ENCODE measurements around the gene SLC30A2. TPM values are rescaled to one million over a fixed set of nuclear protein-coding genes. Genes with fewer than 3 reads are reported as not detected.

The SLC30A2 gene
- total and polyA plus RNA-seq, 9 of the 15 experiments (the other 6 are each of a cell fraction or from before 2014, with no cell fraction given), result 0.01 to 0.18 (median 0.06) TPM; not detected in 3

GRCh38 chr1:26027716-26028489 is 18.0 kb downstream of the SLC30A2 start (continued):
- TF ChIP-seq ZKSCAN3 (CRISPR knock-in tag; IDR thresholded peaks at IDR 0.05) (no peak), MAZ (CRISPR knock-in tag; conservative IDR thresholded peaks at IDR 0.05 in 1 of 2, IDR thresholded peaks at IDR 0.05 in 1 of 2) (peak; percentile 65 to 98), NFE2 (IDR thresholded peaks at IDR 0.05; ENCODE audit: low read depth) (peak; percentile 5; the same call in 1 of the 2 replicates), RCOR1 (IDR thresholded peaks at IDR 0.05; ENCODE audit: borderline replicate concordance in 1 of 2, low read depth in 2 of 2, low read length in 2 of 2) (peak in 1 of 2 experiments; percentile 52; a peak in 1 of 4 replicates), MEIS2 (IDR thresholded peaks at IDR 0.05; ENCODE audit: partially characterized antibody) (peak; percentile 59), ZNF785 (CRISPR knock-in tag; IDR thresholded peaks at IDR 0.05) (no peak), MTA3 (IDR thresholded peaks at IDR 0.05; ENCODE audit: borderline replicate concordance) (peak; percentile 40; the same call in 1 of the 2 replicates), BHLHE40 (IDR thresholded peaks at IDR 0.05; ENCODE audit: low read length) (peak; percentile 27; the same call in 1 of the 2 replicates), SMARCA4 (IDR thresholded peaks at IDR 0.05) (0 out of 2 replicates have a peak, but pooled peaks have one; percentile 24), CTBP1 (IDR thresholded peaks at IDR 0.05; ENCODE audit: borderline replicate concordance) (0 out of 2 replicates have a peak, but pooled peaks have one; percentile 12), RBM25 (IDR thresholded peaks at IDR 0.05; ENCODE audit: low read depth, low read length, severe bottlenecking) (peak; percentile 58), SPI1 (IDR thresholded peaks at IDR 0.05; ENCODE audit: borderline replicate concordance, low read depth, low read length) (peak; percentile 71), DPF2 (IDR thresholded peaks at IDR 0.05) (peak; percentile 42; the same call in 1 of the 2 replicates), NFATC3 (IDR thresholded peaks at IDR 0.05) (no peak), HIVEP1 (CRISPR knock-in tag; IDR thresholded peaks at IDR 0.05) (no peak)
- TF ChIP-seq, protein P1, sequence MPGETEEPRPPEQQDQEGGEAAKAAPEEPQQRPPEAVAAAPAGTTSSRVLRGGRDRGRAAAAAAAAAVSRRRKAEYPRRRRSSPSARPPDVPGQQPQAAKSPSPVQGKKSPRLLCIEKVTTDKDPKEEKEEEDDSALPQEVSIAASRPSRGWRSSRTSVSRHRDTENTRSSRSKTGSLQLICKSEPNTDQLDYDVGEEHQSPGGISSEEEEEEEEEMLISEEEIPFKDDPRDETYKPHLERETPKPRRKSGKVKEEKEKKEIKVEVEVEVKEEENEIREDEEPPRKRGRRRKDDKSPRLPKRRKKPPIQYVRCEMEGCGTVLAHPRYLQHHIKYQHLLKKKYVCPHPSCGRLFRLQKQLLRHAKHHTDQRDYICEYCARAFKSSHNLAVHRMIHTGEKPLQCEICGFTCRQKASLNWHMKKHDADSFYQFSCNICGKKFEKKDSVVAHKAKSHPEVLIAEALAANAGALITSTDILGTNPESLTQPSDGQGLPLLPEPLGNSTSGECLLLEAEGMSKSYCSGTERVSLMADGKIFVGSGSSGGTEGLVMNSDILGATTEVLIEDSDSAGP (CRISPR knock-in tag; IDR thresholded peaks at IDR 0.05), result peak; percentile 95
- TF ChIP-seq, protein P2, sequence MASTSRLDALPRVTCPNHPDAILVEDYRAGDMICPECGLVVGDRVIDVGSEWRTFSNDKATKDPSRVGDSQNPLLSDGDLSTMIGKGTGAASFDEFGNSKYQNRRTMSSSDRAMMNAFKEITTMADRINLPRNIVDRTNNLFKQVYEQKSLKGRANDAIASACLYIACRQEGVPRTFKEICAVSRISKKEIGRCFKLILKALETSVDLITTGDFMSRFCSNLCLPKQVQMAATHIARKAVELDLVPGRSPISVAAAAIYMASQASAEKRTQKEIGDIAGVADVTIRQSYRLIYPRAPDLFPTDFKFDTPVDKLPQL (IDR thresholded peaks at IDR 0.05; ENCODE audit: extremely low read depth, insufficient read length), result no peak
